ENCODE data around the gene MGAT5B. TPM values are rescaled to one million over a fixed set of nuclear protein-coding genes. Genes with fewer than 3 reads are reported as not detected.
"Not testable (repeated sequence)": the region's sequence is repeated elsewhere in the genome, so short reads cannot be mapped to it uniquely, and the experiment has no call there.

MGAT5B gene
- total and polyA plus RNA-seq, 2 donors (not counting 1 experiment from before 2014, with no cell fraction given), result 0.15 to 37.8 TPM

GRCh38 chr17:76969598-76970172, 101.5 kb downstream of the MGAT5B start:
- no peak for TF ChIP-seq EZH2 (IDR thresholded peaks at IDR 0.05; ENCODE audit: borderline replicate concordance, insufficient read depth, low read depth, low read length, poor library complexity, severe bottlenecking)
- TF ChIP-seq, protein P1, sequence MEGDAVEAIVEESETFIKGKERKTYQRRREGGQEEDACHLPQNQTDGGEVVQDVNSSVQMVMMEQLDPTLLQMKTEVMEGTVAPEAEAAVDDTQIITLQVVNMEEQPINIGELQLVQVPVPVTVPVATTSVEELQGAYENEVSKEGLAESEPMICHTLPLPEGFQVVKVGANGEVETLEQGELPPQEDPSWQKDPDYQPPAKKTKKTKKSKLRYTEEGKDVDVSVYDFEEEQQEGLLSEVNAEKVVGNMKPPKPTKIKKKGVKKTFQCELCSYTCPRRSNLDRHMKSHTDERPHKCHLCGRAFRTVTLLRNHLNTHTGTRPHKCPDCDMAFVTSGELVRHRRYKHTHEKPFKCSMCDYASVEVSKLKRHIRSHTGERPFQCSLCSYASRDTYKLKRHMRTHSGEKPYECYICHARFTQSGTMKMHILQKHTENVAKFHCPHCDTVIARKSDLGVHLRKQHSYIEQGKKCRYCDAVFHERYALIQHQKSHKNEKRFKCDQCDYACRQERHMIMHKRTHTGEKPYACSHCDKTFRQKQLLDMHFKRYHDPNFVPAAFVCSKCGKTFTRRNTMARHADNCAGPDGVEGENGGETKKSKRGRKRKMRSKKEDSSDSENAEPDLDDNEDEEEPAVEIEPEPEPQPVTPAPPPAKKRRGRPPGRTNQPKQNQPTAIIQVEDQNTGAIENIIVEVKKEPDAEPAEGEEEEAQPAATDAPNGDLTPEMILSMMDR (IDR thresholded peaks at IDR 0.05), result no peak
- Histone ChIP-seq H3K27ac (ENCODE audit: low read length in 2 of 2) (peak overlapping the region in 1 of 2 donors; percentile 67), H3K36me3 (replicated peaks in 1 of 2; ENCODE audit: control extremely low read depth in 1 of 2, control insufficient read depth in 1 of 2, extremely low read depth in 1 of 2, insufficient read depth in 2 of 2, low read length in 1 of 2) (no peaks in the 10 kb centered on the region), H3K79me2 (ENCODE audit: control insufficient read depth, insufficient read depth, low read length) (no peaks in the 10 kb centered on the region), H3K9ac (ENCODE audit: low read length) (peak overlapping the region; percentile 70), H3K4me3 (ENCODE audit: control extremely low read depth in 1 of 5, extremely low read depth in 1 of 5, insufficient read depth in 1 of 5, low read depth in 2 of 5, low read length in 4 of 5) (peak overlapping the region in 4 of 5 experiments; percentile 52 to 58 (median 57)), H3K9me3 (ENCODE audit: control extremely low read depth in 1 of 3, control insufficient read depth in 2 of 3, insufficient read depth in 1 of 3, low read length in 2 of 3) (peaks cover 0 to 18% (median under 1%) of the 10 kb centered on the region in 3 donors), H3K4me2 (replicated peaks; ENCODE audit: low read depth, low read length, poor library complexity, severe bottlenecking) (peak overlapping the region; percentile 92), H3K4me1 (ENCODE audit: control insufficient read depth in 2 of 2, insufficient read depth in 2 of 2, low read length in 2 of 2) (peaks cover 20 to 26% of the 10 kb centered on the region in 2 donors), H4K20me1 (ENCODE audit: control insufficient read depth, insufficient read depth, low read length, poor library complexity, severe bottlenecking) (no peaks in the 10 kb centered on the region), H3K27me3 (replicated peaks in 1 of 4; ENCODE audit: control extremely low read depth in 1 of 4, control insufficient read depth in 3 of 4, insufficient read depth in 4 of 4, low read length in 3 of 4) (peaks cover 0 to 31% (median 13%) of the 10 kb centered on the region in 4 experiments), H2AFZ (ENCODE audit: insufficient read depth, low read depth, low read length, poor library complexity, severe bottlenecking) (peak overlapping the region; percentile 67)
- Mint-ChIP-seq H3K27ac (peak overlapping the region; percentile 93), H3K27me3 (peaks cover 26% of the 10 kb centered on the region), H3K4me3 (peak overlapping the region; percentile 92), H3K4me1 (peaks cover 29% of the 10 kb centered on the region), H3K9me3 (ENCODE audit: insufficient read depth) (no peaks in the 10 kb centered on the region)
- WGBS (ENCODE audit: insufficient coverage), result 3% methylated on average over 8 of the region's 13 CpGs
- intact Hi-C loops (cut with micrococcal nuclease), result loop anchor here (1.0 kb wide), 2 partner anchors 11 to 29 kb away; no protein-coding TSS in a partner anchor
- CTCF ChIA-PET, result interaction anchor here (0.6 to 2.2 kb wide), 8 partner anchors 12 to 617 kb away, joined by 3 to 16 read pairs (median 4); partner anchors contain the start of gene MGAT5B
- no peak for ATAC-seq (ENCODE audit: low read depth)
- no peak for DNase-seq
- POLR2A ChIA-PET, result interaction anchor here (0.6 to 1.9 kb wide), 6 partner anchors 12 to 707 kb away, joined by 3 to 17 read pairs (median 12); no protein-coding TSS in a partner anchor

DNA sequence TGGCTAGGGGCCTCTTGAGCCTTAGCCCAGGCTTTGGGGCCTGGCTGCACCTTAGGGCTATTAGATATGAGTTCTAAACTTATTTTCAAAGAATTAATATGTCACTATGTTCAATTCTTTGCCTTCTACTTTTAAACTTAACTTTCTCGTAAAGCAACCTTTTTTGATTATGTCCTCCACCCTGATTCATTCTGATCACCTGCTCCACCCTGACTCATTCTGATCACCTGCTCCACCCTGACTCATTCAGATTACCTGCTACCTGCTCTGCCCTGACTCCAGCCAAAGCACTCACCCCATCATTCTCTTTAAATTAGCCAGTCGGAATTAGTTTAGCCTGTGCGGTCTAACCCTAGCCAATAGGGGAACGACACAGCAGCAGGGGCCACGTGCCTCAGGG, 102.0 kb downstream of the MGAT5B start:
- not testable (repeated sequence) for H3K27ac ChIP-seq (ENCODE audit: low read length in 2 of 2)
- peak overlapping the region; percentile 59 for H3K4me3 Mint-ChIP-seq
- CTCF ChIA-PET, result interaction anchor here (2.2 kb wide), 1 partner anchor 102 kb away, joined by 7 read pairs; the partner anchor contains the start of gene MGAT5B

More for the DNA sequence above, 102.0 kb downstream of the MGAT5B start:
- H4K20me1 ChIP-seq (ENCODE audit: control insufficient read depth, insufficient read depth, low read length, poor library complexity, severe bottlenecking); H3K9me3 Mint-ChIP-seq (ENCODE audit: insufficient read depth); H2AFZ ChIP-seq (ENCODE audit: insufficient read depth, low read depth, low read length, poor library complexity, severe bottlenecking); H3K4me3 ChIP-seq (ENCODE audit: control extremely low read depth in 1 of 5, extremely low read depth in 1 of 5, insufficient read depth in 1 of 5, low read depth in 2 of 5, low read length in 4 of 5); DNase-seq; H3K4me2 ChIP-seq (replicated peaks; ENCODE audit: low read depth, low read length, poor library complexity, severe bottlenecking); ATAC-seq (ENCODE audit: low read depth); H3K9ac ChIP-seq (ENCODE audit: low read length); H3K36me3 ChIP-seq (replicated peaks in 1 of 2; ENCODE audit: control extremely low read depth in 1 of 2, control insufficient read depth in 1 of 2, extremely low read depth in 1 of 2, insufficient read depth in 2 of 2, low read length in 1 of 2); intact Hi-C loops (cut with micrococcal nuclease); H3K27ac Mint-ChIP-seq; H3K79me2 ChIP-seq (ENCODE audit: control insufficient read depth, insufficient read depth, low read length): not testable (repeated sequence)
- Histone ChIP-seq H3K27me3 (replicated peaks in 1 of 4; ENCODE audit: control extremely low read depth in 1 of 4, control insufficient read depth in 3 of 4, insufficient read depth in 4 of 4, low read length in 3 of 4) (peaks cover 0 to 31% (median 13%) of the 10 kb centered on the region in 4 experiments), H3K9me3 (ENCODE audit: control extremely low read depth in 1 of 3, control insufficient read depth in 2 of 3, insufficient read depth in 1 of 3, low read length in 2 of 3) (peaks cover 2 to 23% (median 6%) of the 10 kb centered on the region in 3 donors), H3K4me1 (ENCODE audit: control insufficient read depth in 2 of 2, insufficient read depth in 2 of 2, low read length in 2 of 2) (peaks cover 20 to 26% of the 10 kb centered on the region in 2 donors)
- POLR2A ChIA-PET, result interaction anchor here (0.6 to 0.7 kb wide), 2 partner anchors 53 to 232 kb away, joined by 6 to 11 read pairs; no protein-coding TSS in a partner anchor
- whole genome bisulfite sequencing (ENCODE audit: insufficient coverage), result 88% methylated on average over 4 of the region's 5 CpGs
- Mint-ChIP-seq H3K27me3 (peaks cover 27% of the 10 kb centered on the region), H3K4me1 (peaks cover 29% of the 10 kb centered on the region)

All from B cell (primary cell).